Upper lobe of left lung (tissue), 4 donors: ENCODE measurements around the gene ATP6V0C.

ENCODE experiments used
- POLR2A ChIP-seq, 4 donors: fragments of 450-650 bp; IDR thresholded peaks; one replicate each; pipeline ENCODE4 v1.5.1; 2016 to 2017; ENCODE audit warnings: antibody characterized with exemption in 4 of 4, mild to moderate bottlenecking in 2 of 4
- TF ChIP-seq, protein P1 (sequence below), 6 experiments: fragments of 450-650 bp in 4 of 6; fragments of 200-600 bp in 2 of 6; sonication (generic) in 2 of 6; IDR thresholded peaks; one replicate each; pipeline ENCODE4 v1.5.1; 2016 to 2019; ENCODE audit warnings: antibody characterized with exemption in 6 of 6

DNA sequence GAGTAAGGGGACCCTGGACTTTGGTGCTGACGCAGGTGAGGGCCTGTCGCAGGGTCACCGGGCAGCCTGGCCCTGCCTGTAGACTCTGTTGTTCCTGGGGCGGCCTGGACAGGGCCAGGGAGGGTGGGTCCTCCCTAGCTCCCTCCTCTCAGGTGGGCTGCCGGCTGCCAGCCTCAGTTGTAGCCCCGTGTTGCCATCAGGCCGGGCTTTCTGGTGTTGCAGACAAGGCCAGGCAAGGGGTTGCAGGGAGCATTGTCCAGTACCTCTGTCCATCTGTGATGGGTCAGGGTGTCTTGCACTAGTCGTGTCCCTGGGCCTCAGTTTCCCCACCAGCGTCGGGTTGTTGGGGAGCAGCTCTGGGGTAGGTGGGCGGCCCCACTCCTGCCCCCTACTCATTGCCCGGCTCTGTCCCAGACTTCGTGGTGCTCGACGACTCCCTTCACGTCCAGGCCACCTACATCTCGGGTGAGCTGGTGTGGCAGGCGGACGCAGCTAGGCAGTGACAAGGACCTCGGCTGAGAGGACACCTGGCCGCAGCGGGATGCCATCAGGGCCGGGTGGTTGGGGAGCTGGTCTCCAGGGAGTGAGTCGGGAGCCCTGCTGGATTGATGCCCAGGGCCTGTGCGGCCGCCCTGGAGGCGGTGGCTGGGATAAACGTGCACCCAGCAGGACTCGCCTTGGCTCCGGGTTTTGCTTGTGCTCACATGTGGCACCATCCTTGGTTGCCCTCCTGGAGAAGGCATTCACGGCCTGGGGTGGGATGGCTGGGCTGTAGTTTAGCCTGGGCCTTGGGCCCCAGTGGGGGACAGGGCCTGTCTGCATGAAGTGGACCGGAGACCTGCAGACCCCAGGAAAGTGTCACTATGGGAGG is 15.5 kb downstream of the ATP6V0C start:
- TF ChIP-seq POLR2A (IDR thresholded peaks at IDR 0.05), result no peak
- TF ChIP-seq, protein P1, sequence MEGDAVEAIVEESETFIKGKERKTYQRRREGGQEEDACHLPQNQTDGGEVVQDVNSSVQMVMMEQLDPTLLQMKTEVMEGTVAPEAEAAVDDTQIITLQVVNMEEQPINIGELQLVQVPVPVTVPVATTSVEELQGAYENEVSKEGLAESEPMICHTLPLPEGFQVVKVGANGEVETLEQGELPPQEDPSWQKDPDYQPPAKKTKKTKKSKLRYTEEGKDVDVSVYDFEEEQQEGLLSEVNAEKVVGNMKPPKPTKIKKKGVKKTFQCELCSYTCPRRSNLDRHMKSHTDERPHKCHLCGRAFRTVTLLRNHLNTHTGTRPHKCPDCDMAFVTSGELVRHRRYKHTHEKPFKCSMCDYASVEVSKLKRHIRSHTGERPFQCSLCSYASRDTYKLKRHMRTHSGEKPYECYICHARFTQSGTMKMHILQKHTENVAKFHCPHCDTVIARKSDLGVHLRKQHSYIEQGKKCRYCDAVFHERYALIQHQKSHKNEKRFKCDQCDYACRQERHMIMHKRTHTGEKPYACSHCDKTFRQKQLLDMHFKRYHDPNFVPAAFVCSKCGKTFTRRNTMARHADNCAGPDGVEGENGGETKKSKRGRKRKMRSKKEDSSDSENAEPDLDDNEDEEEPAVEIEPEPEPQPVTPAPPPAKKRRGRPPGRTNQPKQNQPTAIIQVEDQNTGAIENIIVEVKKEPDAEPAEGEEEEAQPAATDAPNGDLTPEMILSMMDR (IDR thresholded peaks at IDR 0.05), result no peak
